ENCODE measurements around the gene UPF3B.
A peak's percentile ranks its signal among the peaks of the same experiment; 100 is the strongest.
"Not testable (repeated sequence)": the region's sequence is repeated elsewhere in the genome, so short reads cannot be mapped to it uniquely, and the experiment has no call there.

UPF3B gene

GRCh38 chrX:119852382-119853353 is at the start of gene UPF3B:
UPF3B (minus strand) TSS chrX:119852963; CDS start chrX:119852928, 35 bp downstream.
- DNase-seq (ENCODE audit: low read depth in 2 of 2) = peak; percentile 80 to 83

GRCh38 chrX:119900976-119901375 is 48.2 kb upstream of the UPF3B start:
- DNase-seq (ENCODE audit: low read depth in 2 of 2) = no peak

- no peak for DNase-seq (ENCODE audit: low read depth in 2 of 2)
Measured at GRCh38 chrX:119899125-119899524, 46.4 kb upstream of the UPF3B start.

- no peak for DNase-seq (ENCODE audit: low read depth in 2 of 2)
Measured at GRCh38 chrX:119895843-119896326, 43.1 kb upstream of the UPF3B start, which contains the start of gene AKAP14. AKAP14 (plus strand) TSS chrX:119895893; CDS start chrX:119903224, 7,331 bp downstream.

DNA sequence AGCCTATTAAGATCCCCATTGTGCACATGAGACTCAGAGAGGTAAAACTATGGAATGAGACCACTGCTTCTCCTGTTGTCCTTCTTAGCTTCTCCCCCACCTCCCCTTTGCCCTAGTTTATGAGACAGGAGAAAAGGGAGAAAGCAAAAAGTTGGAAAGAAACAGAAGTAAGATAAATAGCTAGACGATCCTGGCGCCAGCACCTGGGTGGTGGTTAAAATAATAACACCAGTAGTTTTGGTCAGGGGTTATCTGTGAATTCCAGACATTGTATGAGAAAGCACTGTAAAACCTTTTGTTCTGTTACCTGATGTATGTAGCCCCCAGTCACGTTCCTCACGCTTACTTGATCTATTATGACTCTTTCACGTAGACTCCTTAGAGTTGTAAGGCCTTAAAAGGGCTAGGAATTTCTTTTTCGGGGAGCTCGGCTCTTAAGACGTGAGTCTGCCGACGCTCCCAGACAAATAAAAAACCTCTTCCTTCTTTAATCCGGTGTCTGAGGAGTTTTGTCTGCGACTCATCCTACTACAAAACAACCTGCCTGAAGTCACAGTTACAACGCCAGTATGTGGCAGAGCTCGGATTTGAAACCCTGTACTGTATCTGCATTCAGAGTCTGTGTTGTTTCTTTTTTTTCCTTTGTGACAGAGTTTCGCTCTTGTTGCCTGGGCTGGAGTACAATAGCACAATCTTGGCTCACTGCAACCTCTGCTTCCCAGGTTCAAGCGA is 39.4 kb upstream of the UPF3B start:
- DNase-seq (ENCODE audit: low read depth in 2 of 2) = not testable (repeated sequence)

DNA sequence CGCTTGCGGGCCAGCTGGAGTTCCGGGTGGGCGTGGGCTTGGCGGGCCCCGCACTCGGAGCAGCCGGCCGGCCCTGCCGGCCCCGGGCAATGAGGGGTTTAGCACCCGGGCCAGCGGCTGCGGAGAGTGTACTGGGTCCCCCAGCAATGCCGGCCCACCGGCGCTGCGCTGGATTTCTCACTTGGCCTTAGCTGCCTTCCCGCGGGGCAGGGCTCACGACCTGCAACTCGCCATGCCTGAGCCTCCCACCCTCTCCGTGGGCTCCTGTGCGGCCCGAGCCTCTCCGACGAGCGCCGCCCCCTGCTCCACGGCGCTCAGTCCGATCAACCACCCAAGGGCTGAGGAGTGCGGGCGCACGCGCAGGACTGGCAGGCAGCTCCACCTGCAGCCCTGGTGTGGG is 37.9 kb upstream of the UPF3B start:
- not testable (repeated sequence) for DNase-seq (ENCODE audit: low read depth in 2 of 2)

DNA sequence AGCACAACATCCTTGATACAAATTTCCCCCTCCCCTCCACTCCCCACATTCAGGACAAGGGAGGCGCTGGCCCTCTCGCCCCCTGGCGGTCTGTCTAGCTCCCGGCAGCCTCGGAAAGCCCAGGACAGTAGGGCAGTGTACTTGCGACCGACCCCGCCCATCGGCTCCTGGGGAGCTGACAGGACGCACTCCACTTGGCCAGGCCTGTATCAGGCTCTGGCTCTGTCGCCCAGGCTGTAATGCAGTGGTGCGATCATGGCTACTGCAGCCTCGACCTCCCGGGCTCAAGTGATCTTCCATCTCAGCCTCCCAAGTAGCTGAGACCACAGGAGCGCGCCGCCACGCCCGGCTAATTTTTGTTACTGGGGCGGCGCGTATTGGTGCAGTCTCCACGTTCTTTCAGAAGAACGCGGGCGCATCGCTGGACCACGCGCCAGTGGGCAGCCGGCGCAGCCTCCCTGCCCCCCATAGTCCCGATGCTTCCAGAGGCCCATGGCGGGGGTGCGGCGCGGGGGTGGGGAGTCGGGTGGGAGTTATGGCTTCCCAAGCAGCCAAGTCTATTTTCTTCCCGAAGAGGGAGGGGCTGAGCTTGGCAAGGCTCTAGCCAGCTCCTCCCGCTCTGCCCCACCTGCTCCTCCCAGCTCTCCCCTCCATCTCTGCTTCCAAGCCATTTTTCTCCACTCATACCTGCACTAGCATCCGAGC is 35.1 kb upstream of the UPF3B start:
- peak; percentile 17 to 34 for DNase-seq (ENCODE audit: low read depth in 2 of 2)

GRCh38 chrX:119885554-119886428 is 33.0 kb upstream of the UPF3B start:
- DNase-seq (ENCODE audit: low read depth in 2 of 2) = no peak

DNA sequence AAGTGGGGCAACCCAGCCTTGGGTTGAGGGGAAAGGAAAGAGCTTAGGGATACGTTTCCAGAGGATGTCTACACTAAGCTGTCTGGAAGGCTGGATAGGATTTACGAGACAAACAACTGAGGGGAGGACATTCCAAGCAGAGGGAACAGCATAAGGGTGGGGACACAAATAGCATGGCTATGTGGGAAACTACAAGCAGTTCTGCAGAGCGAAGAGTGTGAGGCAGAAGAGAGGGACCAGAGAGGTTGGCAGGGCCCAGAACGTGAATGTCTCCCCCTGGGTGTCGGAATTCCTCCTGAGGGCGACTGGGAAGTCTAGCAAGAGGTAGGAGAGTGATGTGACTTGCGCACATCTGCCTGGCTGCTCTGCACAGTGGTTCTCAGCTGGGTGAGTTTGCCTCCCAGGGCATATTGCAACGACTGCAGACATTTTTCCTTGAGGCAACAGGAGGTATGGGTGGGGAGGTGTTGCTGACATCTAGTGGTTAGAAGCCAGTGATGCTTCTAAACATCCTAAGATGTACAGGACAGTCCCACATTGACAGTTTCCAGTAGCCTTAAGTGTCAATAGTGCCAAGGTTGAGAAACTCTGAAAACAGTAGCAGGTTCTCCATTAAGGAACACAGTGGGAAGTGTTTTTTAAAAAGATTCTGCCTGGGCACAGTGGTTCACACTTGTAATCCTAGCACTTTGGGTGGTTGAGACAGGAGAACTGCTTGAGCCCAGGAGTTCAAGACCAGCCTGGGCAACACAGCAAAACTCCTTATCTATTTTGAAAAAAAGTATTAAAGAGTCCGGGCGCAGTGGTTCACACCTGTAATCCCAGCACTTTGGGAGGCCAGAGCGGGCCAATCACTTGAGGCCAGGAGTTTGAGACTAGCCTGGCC is 28.0 kb upstream of the UPF3B start:
- no peak for DNase-seq (ENCODE audit: low read depth in 2 of 2)

DNA sequence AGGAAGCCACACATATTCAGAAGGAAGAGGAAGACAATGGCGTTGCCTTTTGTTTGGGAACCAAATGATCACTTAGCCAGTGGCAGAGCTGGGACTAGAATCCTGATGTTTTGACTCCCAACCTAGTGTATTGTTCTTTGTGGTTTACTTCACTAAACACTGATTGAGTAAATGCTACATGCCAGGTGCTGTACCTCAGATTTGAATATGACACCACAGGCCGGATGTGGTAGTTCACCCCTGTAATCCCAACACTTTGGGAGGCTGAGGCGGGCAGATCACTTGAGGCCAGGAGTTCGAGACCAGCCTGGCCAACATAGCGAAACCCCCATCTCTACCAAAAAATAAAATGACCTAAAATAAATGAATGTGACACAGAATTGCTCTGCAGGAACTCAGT is 27.3 kb upstream of the UPF3B start:
- no peak for DNase-seq (ENCODE audit: low read depth in 2 of 2)

DNA sequence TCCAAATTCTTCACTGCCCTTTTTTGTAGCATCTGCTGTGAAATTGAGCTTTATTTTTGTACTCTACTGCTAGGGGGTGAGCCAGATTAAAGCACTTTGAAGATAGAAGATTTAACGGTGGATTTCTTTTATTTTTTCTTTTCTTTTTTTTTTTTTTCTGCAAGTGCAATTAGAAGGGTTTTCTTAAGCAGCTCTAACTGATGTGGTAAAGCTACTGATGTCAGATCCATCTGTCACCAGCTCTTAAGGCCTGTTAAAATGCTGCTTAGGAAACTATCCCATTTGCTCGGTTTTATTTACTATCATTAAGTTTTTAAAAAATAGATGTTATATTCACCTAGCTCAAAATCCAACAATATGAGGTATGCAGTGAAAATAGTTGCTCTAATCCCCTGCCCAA is 26.0 kb upstream of the UPF3B start:
- no peak for DNase-seq (ENCODE audit: low read depth in 2 of 2)

DNA sequence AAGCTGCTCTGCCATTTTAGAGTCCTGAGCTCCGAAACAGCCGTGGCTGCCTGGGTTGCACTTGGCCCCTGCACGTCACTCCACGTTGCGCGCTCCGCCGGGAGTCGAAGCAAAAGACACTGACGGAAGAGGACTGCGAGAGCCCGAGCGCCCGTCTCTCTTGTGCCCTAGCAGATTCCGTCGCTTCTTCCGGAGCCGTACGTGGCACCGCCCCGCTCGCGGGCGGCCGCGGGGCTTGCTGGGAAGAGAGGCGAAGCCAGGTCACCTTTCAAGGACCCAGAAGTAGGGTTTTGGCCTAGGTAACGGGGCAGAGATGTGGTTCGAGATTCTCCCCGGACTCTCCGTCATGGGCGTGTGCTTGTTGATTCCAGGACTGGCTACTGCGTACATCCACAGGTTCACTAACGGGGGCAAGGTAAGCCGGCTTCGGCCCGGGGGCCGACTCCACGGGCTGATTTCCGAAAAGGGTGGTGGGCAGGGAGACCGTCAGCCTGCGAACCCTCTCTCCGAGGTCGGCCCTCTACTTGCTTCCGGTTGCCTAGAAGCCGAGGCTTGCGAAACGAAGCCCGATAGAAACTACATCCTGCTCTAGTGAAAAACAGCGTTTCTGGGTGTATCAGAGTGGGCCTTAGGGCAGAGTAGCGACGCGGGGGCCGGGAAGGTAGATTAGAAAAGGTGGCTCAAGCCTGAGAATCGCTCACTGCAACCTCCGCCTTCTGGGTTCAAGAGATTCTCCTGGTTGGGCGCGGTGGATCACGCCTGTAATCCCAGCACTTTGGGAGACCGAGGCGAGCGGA is 19.0 kb upstream of the UPF3B start, which contains the start of the genes NDUFA1 and RNF113A:
Gene NDUFA1 (plus strand): TSS at position 234 of the 797 bp plus-strand sequence. CDS start 80 bp downstream, at position 314.
Gene RNF113A (minus strand): TSS at position 135 of the 797 bp plus-strand sequence. CDS start 120 bp downstream, at position 15.
- peak; percentile 68 to 69 for DNase-seq (ENCODE audit: low read depth in 2 of 2)

GRCh38 chrX:119871245-119871598 is 18.5 kb upstream of the UPF3B start:
- DNase-seq (ENCODE audit: low read depth in 2 of 2) = no peak

- no peak for DNase-seq (ENCODE audit: low read depth in 2 of 2)
Measured at GRCh38 chrX:119870626-119871131, 17.9 kb upstream of the UPF3B start.

GRCh38 chrX:119853444-119853843 is 681 bp upstream of the UPF3B start:
- DNase-seq (ENCODE audit: low read depth in 2 of 2) = no peak

- DNase-seq (ENCODE audit: low read depth in 2 of 2) = no peak
Measured at GRCh38 chrX:119833905-119834304, 18.9 kb downstream of the UPF3B start.

GRCh38 chrX:119828446-119828845 is 24.3 kb downstream of the UPF3B start:
- no peak for DNase-seq (ENCODE audit: low read depth in 2 of 2)

DNA sequence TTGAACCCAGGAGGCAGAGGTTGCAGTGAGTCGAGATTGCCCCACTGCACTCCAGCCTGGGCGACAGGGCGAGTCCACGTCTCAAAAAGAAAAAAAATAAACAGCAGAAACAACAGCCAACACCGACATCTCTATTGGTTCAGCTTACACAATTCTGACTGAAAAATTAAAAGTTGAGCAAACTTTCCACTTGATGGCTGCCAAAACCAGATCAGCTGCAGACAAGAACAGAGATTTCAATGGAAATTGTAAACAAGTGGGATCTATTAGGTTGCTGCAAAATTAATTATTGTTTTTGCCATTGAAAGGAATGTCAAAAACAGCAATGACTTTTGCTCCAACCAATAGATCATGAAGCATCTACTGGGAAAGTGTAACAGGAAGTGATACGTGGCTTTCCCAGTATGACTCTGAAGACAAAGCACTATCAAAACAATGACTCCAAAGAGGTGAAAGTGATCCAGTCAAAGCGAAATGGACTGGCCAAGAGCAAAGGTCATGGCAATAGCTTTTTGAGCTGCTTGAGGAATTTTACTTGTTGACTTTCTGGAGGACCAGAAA is 26.3 kb downstream of the UPF3B start:
- no peak for DNase-seq (ENCODE audit: low read depth in 2 of 2)

Data from stimulated activated CD4-positive, alpha-beta T cell treated with anti-CD3 and anti-CD28 coated beads, Interleukin-1b, Interleukin-23, amount 100 ng/mL, for 4 hours (primary cell).